Gastrocnemius medialis (tissue), 4 donors: ENCODE data around the gene PSMB8.

Experiments used
- POLR2A ChIP-seq, 2 donors: fragments of 450-650 bp; IDR thresholded peaks; one replicate each; pipeline ENCODE4 v1.6.1; 2017; ENCODE audit warnings: antibody characterized with exemption in 2 of 2, mild to moderate bottlenecking in 2 of 2, moderate library complexity in 2 of 2
- TF ChIP-seq, protein P1 (sequence below), 5 experiments: fragments of 450-650 bp in 3 of 5; fragments of 200-600 bp in 2 of 5; sonication (generic) in 2 of 5; IDR thresholded peaks in 4 of 5; conservative IDR thresholded peaks in 1 of 5; 1 replicate in 4 of 5; 2 replicates in 1 of 5; pipeline ENCODE4 v1.5.1; 2016 to 2019; ENCODE audit warnings: antibody characterized with exemption in 5 of 5, mild to moderate bottlenecking in 3 of 5, moderate library complexity in 3 of 5

DNA sequence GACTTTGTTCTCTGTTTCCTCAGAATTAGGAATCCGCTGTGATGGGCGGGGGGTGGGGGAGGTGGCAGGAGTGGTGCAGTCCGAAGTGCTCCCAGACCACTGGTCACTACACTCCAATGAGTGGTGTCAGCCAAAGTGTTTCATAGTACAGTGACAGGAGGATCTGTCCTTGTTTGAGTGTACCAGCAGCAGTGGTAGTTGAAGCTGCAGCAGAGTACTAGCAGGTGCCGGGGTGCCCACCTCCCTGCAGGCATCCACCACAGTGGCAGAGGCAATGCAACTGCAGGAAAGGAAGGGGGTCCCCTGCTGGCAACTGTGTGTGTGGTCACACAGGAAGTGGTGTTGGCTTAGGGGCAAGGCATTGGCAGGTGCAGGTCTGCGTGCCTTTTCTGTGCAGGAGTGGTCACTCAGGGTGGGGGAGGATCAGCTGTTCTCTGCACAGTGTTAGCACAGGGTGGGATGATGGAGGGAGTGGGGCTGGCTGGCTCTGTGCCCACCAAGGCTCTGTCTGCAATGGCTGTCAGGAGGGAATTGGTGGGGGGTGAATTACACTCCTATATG is 36.7 kb downstream of the PSMB8 start:
- TF ChIP-seq, protein P1, sequence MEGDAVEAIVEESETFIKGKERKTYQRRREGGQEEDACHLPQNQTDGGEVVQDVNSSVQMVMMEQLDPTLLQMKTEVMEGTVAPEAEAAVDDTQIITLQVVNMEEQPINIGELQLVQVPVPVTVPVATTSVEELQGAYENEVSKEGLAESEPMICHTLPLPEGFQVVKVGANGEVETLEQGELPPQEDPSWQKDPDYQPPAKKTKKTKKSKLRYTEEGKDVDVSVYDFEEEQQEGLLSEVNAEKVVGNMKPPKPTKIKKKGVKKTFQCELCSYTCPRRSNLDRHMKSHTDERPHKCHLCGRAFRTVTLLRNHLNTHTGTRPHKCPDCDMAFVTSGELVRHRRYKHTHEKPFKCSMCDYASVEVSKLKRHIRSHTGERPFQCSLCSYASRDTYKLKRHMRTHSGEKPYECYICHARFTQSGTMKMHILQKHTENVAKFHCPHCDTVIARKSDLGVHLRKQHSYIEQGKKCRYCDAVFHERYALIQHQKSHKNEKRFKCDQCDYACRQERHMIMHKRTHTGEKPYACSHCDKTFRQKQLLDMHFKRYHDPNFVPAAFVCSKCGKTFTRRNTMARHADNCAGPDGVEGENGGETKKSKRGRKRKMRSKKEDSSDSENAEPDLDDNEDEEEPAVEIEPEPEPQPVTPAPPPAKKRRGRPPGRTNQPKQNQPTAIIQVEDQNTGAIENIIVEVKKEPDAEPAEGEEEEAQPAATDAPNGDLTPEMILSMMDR (IDR thresholded peaks at IDR 0.05 in 4 of 5, conservative IDR thresholded peaks at IDR 0.05 in 1 of 5): no peak
- no peak for TF ChIP-seq POLR2A (IDR thresholded peaks at IDR 0.05)
